Loucy (cell line): ENCODE measurements around the gene ADCY2.

Experiments used
- H2AFZ ChIP-seq: fragments of 200-600 bp; sonication (generic); 2 replicates; pipeline ENCODE4 v1.6.0; 2016; ENCODE audit warnings: antibody characterized with exemption, mild to moderate bottlenecking, low read length, moderate library complexity
- H3F3A ChIP-seq: fragments of 200-600 bp; 2 replicates; pipeline ENCODE4 v1.6.0; 2016; ENCODE audit warnings: antibody characterized with exemption, low read depth, mild to moderate bottlenecking
- H3K27me3 ChIP-seq: fragments of 200-600 bp; sonication (generic); 2 replicates; pipeline ENCODE4 v1.6.1; 2014; ENCODE audit warnings: low read length, mild to moderate bottlenecking; ENCODE audit not compliant: insufficient read depth, poor library complexity, severe bottlenecking
- H3K36me3 ChIP-seq: fragments of 200-600 bp; sonication (generic); 2 replicates; pipeline ENCODE4 v1.6.1; 2016; ENCODE audit warnings: low read length; ENCODE audit not compliant: insufficient read depth
- H3K4me1 ChIP-seq: fragments of 200-600 bp; sonication (generic); 2 replicates; pipeline ENCODE4 v1.5.1; 2014; ENCODE audit warnings: low read length, mild to moderate bottlenecking; ENCODE audit not compliant: insufficient read depth, poor library complexity, severe bottlenecking
- H3K4me2 ChIP-seq: fragments of 200-600 bp; sonication (generic); 2 replicates; pipeline ENCODE4 v1.6.0; 2014; ENCODE audit warnings: antibody characterized with exemption, low read length, low read depth, mild to moderate bottlenecking; ENCODE audit not compliant: poor library complexity, severe bottlenecking
- H3K4me3 ChIP-seq: fragments of 200-600 bp; sonication (generic); 2 replicates; pipeline ENCODE4 v1.5.1; 2014; ENCODE audit warnings: low read length, mild to moderate bottlenecking, mixed read lengths; ENCODE audit not compliant: poor library complexity, severe bottlenecking
- H3K79me2 ChIP-seq: fragments of 200-600 bp; sonication (generic); 2 replicates; pipeline ENCODE4 v1.6.1; 2014; ENCODE audit warnings: low read length; ENCODE audit not compliant: insufficient read depth
- H3K9ac ChIP-seq: fragments of 200-600 bp; sonication (generic); 2 replicates; pipeline ENCODE4 v1.6.0; 2014; ENCODE audit warnings: mild to moderate bottlenecking, low read depth, low read length, moderate library complexity; ENCODE audit not compliant: poor library complexity, severe bottlenecking
- H3K9me2 ChIP-seq: fragments of 200-600 bp; sonication (generic); replicated peaks from 2 replicates; pipeline ENCODE4 v1.6.1; 2016; ENCODE audit warnings: low read depth, low read length, mixed read lengths
- H3K9me3 ChIP-seq: fragments of 200-600 bp; sonication (generic); 2 replicates; pipeline ENCODE4 v1.6.1; 2014; ENCODE audit warnings: mild to moderate bottlenecking, antibody characterized with exemption, low read length, low read depth; ENCODE audit not compliant: insufficient read depth
- H4K20me1 ChIP-seq: fragments of 200-600 bp; sonication (generic); 2 replicates; pipeline ENCODE4 v1.6.0; 2014; ENCODE audit warnings: antibody characterized with exemption, low read length, mild to moderate bottlenecking; ENCODE audit not compliant: insufficient read depth, poor library complexity, severe bottlenecking
- EZH2phosphoT487 ChIP-seq: fragments of 200-600 bp; IDR thresholded peaks from 2 replicates; pipeline ENCODE4 v1.6.1; 2018; ENCODE audit warnings: antibody characterized with exemption, mild to moderate bottlenecking, moderate library complexity, borderline replicate concordance
- TF ChIP-seq, protein P1 (sequence below): fragments of 200-600 bp; sonication (generic); conservative IDR thresholded peaks from 2 replicates; pipeline ENCODE4 v1.5.1; 2014; ENCODE audit warnings: mild to moderate bottlenecking, antibody characterized with exemption, low read length

The ADCY2 gene

DNA sequence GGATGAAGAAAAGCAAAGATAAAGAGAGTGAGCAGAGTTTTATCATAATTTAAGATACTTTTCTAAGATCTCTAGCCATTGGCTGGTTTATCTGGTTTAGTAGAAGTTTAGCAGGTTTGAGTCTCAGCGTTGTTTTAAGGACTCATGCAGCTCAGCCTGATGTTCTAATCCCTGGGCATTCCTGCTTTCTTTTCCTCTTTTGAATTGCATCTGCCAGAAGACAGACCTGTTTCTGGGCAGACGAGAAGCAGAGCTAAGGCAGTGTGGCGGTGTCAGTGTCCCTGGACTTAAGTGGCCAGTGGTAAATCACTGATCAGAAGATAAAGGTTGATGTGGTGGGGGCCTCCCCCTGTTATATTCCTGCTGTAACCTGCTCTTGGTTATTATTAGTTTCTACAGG, 138.6 kb downstream of the ADCY2 start:
- no peak overlapping the region for H3K4me3 ChIP-seq
- H3K9me2 ChIP-seq = no peaks in the 10 kb centered on the region
- H3K4me2 ChIP-seq = no peak overlapping the region
- H4K20me1 ChIP-seq = no peaks in the 10 kb centered on the region
- H3K9me3 ChIP-seq = no peaks in the 10 kb centered on the region; the same call in 1 of the 2 replicates
- no peaks in the 10 kb centered on the region for H3K4me1 ChIP-seq
- H3F3A ChIP-seq = no peaks in the 10 kb centered on the region
- TF ChIP-seq, protein P1, sequence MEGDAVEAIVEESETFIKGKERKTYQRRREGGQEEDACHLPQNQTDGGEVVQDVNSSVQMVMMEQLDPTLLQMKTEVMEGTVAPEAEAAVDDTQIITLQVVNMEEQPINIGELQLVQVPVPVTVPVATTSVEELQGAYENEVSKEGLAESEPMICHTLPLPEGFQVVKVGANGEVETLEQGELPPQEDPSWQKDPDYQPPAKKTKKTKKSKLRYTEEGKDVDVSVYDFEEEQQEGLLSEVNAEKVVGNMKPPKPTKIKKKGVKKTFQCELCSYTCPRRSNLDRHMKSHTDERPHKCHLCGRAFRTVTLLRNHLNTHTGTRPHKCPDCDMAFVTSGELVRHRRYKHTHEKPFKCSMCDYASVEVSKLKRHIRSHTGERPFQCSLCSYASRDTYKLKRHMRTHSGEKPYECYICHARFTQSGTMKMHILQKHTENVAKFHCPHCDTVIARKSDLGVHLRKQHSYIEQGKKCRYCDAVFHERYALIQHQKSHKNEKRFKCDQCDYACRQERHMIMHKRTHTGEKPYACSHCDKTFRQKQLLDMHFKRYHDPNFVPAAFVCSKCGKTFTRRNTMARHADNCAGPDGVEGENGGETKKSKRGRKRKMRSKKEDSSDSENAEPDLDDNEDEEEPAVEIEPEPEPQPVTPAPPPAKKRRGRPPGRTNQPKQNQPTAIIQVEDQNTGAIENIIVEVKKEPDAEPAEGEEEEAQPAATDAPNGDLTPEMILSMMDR = no peak
- TF ChIP-seq EZH2phosphoT487 = no peak
- H3K79me2 ChIP-seq = no peaks in the 10 kb centered on the region
- no peak overlapping the region for H2AFZ ChIP-seq
- H3K27me3 ChIP-seq = no peaks in the 10 kb centered on the region
- no peaks in the 10 kb centered on the region for H3K36me3 ChIP-seq
- no peak overlapping the region for H3K9ac ChIP-seq

GRCh38 chr5:7537573-7537972, 141.6 kb downstream of the ADCY2 start:
- Histone ChIP-seq H3K9me2 (no peaks in the 10 kb centered on the region), H3K27me3 (no peaks in the 10 kb centered on the region), H3K9ac (no peak overlapping the region), H2AFZ (no peak overlapping the region), H3K4me2 (no peak overlapping the region), H3K79me2 (no peaks in the 10 kb centered on the region), H3F3A (no peaks in the 10 kb centered on the region), H3K4me1 (no peaks in the 10 kb centered on the region), H3K36me3 (no peaks in the 10 kb centered on the region), H3K9me3 (no peaks in the 10 kb centered on the region; the same call in 1 of the 2 replicates), H3K4me3 (no peak overlapping the region), H4K20me1 (no peaks in the 10 kb centered on the region)
- TF ChIP-seq EZH2phosphoT487 = no peak
- TF ChIP-seq, protein P1 = no peak

DNA sequence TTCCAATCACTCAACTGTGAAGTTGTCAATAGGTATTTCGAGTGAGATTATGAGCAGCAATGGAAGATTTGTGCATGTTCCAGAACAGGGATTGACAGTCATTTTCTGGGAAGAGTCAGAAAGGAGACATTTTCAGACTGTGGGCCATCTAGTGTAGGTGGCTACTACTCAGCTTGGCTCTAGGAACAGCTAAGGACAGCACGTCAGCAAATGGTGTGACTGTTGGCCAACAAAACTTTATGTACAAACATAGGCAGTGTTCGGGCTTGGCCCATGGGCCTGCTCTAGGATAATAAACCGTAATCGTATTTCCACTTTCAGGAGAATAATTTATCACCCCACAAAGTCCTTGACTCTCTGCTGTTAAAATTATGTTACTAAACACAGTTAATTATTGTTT, 143.6 kb downstream of the ADCY2 start:
- no peaks in the 10 kb centered on the region for H3K9me2 ChIP-seq
- H3F3A ChIP-seq = no peaks in the 10 kb centered on the region
- H3K79me2 ChIP-seq = no peaks in the 10 kb centered on the region
- H3K4me3 ChIP-seq = no peak overlapping the region
- no peak overlapping the region for H2AFZ ChIP-seq
- H3K9ac ChIP-seq = no peak overlapping the region
- no peaks in the 10 kb centered on the region for H4K20me1 ChIP-seq
- H3K9me3 ChIP-seq = no peaks in the 10 kb centered on the region; the same call in 1 of the 2 replicates
- no peaks in the 10 kb centered on the region for H3K4me1 ChIP-seq
- H3K36me3 ChIP-seq = no peaks in the 10 kb centered on the region
- no peak overlapping the region for H3K4me2 ChIP-seq
- H3K27me3 ChIP-seq = no peaks in the 10 kb centered on the region
- TF ChIP-seq, protein P1 = no peak
- no peak for TF ChIP-seq EZH2phosphoT487
